HG03571 (cell line): ENCODE measurements around the gene CCER1.

Experiments
- ATAC-seq: cut with Tn5 transposase; IDR thresholded peaks from one replicate; pipeline ENCODE4 v1.9.1; 2021; ENCODE audit not compliant: unreplicated experiment

CCER1 gene

DNA sequence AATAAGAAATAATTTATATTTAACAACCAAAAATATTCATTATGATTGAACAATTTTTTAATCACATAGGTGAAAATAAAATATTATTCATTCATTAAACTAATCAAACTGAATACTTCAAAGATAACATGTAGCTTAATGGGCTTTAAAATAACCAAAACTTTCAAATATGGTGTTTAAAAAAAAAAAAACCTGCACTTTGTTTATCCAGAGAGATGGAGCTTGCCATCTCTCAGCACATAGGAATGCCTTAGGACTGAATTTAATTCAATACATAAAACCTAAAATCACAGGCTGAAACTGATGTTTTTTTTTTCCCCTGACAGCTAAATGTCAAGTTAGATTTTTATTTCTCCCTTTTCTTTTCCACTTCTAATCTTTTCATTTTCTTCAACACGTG is 14.4 kb upstream of the CCER1 start:
- no peak for ATAC-seq

DNA sequence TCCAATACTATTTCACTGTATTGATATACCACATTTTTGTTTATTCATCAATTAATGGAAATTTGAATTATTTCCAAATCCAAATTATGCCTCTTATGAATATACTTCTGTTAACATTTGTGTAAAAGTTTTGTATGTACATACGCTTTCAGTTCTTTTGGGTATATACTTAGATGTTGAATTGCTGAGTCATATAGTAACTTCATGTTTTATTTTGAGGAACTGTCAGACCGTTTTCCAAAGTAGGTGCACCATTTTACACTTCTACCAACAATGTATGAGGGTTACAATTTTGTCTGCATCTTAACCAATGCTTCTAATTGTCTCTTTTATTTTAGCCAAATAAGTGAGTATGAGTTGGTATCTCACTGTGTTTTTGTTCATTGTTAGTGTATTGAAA is 10.2 kb upstream of the CCER1 start:
- ATAC-seq: no peak

GRCh38 chr12:90964616-90965015 is 9.6 kb upstream of the CCER1 start:
- no peak for ATAC-seq

GRCh38 chr12:90963946-90964345 is 9.0 kb upstream of the CCER1 start:
- no peak for ATAC-seq

- ATAC-seq: no peak
These were observed 6.2 kb upstream of the CCER1 start for GRCh38 chr12:90961154-90961553.

DNA sequence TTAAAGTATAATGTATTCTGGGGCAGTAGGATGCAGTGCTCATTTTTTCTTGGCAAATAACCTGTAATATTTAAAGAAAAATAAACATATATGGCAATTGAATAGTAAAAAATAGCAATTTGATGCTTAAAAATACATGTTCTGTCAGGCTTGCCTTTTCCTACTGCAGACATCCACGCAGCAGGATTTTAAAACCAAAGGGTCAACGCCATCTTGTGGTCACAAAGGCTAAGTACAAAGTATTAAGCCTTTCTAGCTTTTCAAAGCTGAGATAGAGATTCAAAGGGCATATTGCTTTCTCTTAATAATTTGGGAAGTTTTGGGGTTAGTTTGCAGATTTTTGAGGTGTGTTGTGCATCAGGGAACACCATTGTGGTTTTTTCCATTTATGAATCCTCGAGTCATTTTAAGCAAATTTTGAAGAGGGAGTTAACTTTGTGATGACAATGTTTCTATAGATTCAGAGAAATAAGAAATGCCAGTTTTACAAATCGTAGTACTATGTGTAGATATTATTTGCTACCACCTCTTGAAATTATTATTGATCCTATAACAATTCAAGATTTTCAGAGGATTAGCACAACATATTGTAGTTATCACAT is 4.7 kb upstream of the CCER1 start:
- no peak for ATAC-seq

- ATAC-seq: no peak
These were observed 4.1 kb upstream of the CCER1 start for GRCh38 chr12:90959032-90959431.

DNA sequence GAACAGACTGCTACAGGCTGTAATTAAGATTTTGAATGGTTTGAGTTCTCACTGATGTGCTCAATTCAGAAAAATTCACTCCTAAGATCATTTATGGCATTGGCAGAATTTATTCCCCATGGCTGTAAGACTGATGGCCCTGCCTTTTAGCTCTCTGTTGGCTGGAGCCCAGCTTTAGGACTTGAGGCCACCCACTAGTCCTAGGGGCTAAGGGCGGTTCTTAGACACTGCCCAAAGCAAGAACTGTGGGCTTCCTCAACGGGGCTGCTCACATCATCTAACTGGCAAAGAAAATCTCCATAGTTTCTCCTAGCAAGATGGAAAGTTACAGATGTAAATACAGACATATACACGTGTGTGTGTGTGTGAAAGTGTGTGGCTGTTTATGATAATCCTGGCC is 3.4 kb upstream of the CCER1 start:
- no peak for ATAC-seq

GRCh38 chr12:90954428-90954827 is 548 bp downstream of the CCER1 start:
- ATAC-seq: no peak

DNA sequence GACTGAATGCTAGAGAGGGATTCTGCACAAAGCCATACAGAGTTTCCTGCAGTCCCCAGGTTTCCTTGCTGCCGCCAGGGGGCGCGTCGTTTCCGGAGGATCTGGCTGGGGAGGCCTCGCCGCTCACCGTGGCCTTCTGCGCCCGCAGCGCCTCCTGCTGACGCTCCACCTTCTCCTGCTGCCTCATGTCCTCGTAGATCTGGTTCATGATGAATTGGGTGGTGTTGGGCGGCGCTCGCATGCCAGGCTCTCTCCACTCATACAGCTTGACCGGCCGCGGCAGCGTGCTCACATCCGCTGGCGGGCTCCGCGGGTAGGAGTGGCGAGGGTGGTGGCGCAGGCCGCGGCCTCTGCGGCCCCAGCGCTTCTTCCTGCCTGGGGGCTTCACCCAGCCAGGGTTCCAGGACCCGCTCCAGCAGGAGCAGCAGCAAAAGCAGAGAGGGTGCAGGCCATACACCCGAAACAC is 987 bp downstream of the CCER1 start:
- no peak for ATAC-seq

DNA sequence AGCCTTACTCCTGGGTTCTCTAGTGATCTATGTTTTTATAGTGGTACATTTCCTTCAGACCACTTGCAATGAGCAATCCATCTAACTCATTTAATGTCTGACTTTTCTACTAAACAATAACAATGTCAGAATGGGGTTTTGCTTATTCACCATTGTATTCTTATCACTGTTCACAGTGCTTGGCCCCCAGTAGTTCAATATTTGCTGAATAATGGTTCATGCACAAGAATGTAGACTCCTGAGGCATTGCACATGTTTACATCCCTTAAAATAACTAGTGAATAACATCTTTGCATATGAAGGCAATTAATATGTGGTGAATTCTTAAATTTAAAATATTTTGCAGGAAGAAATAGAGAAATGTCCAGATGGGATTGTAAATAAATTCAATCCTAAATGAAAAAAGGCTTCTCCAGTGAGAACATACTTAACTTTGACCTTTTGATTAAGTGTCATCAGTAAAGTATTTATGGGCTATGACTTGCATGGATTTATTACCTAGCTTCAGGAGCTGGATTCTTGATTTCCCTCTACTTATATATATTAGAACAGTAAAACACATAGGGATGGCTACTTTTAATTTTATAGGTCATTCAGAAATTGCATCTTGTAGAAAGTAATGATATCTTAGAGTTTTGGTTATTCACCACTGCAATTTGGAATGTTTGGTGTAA is 3.4 kb downstream of the CCER1 start:
- no peak for ATAC-seq

DNA sequence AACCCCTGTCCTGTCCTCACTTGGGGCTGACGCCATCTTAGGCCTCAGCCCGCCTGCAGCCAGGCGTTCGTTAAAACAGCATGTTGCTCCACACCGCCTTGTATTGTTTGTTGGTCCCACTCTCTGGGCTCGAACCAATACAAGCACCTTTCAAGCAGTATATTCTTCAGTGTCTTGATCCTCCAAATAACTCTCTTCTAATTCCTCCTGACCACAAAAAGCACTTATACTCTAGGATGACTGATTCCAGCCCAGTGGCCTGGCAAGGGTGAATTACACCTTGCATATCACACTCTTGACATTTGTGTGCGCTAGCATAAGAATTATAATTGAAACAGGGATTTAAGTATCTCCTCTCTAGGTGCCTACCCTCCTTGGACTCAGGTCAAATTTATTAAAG is 7.1 kb downstream of the CCER1 start:
- ATAC-seq: no peak

GRCh38 chr12:90945070-90945649 is 9.8 kb downstream of the CCER1 start:
- peak; percentile 53 for ATAC-seq

- ATAC-seq: no peak
These were observed 11.7 kb downstream of the CCER1 start for GRCh38 chr12:90943255-90943654.

DNA sequence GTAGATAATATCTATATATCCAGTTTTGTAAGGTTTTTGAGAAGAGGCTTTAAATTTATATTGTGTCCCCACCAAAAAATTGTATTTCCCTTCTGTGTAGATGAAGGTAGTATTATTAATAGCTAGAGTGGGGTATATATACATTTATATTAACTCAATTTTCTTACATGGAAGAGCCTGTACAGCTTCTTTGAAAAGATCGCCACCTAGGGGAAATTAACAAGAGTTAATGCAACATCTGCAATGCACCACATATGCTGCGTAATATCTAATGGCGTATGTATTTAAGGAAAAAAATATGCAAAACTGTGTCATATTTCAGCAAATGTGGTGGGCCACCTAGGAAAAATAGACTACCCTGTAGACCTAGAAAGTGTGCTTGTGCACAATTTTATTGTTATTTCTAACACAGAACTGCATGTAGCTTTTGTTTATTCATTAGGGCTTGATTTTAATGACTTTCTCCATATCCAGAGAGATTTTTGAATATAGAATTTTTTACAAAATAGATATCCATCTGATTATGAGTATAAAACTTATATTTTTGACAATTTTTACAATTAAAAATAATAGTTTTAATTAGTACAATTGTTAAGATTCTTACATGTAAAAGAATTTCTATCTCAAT is 14.0 kb downstream of the CCER1 start:
- peak; percentile 65 for ATAC-seq

DNA sequence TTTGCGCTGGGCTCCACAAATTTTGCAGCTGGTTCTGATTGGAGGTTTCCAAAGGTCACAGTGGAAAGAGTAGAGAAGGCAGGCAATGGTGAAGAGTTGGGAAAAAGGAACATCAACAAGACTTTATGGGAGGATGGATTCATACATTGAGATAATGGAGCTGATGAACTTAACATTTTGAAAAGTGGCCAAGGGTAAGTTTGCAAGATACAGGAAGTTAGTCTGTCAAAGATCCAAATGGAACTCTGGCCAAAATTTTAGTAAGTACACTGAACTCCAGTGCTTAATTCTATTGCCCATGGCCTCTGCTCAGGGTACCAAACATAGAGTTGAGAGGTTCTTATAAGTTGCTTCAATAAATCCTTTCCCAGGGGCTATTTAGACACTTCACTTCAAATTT is 15.6 kb downstream of the CCER1 start:
- ATAC-seq: no peak

DNA sequence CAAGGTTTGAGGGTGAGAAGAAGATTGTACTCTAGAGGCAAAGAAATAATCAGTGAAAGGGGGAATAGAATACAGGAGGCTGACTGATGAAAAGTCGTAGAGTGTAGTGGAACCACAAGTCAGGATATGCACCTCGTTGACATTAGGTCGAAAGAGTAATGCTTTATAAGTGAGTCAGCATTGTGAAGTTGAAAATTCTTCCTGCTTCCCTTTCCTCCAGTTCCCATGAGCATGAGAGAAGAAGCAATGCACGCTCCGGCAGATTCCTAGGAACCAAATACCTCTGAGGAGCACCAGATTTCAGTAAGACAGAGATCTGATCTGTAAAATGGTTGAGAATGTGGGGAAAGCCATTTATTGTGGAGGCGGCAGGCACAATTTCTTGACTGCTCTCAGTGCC is 16.5 kb downstream of the CCER1 start:
- ATAC-seq: no peak

DNA sequence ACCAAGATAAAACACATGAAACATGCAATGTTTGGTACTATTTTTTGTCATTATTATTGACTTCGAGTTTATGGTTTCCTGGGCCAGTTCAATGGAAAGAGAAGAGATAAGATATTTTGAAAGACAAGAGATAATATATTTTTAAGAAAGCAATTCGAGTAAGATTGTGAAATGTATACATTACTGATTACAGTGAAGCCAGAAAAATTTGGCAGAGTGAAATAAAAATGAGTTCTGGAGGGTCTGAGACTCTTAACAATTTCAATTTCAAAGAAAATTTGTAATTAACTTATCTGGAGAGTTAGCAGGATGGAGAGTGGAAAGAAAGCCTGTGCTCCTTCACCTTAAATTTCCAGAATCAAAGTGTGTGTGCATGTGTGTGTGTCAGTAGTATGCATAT is 17.3 kb downstream of the CCER1 start:
- no peak for ATAC-seq

DNA sequence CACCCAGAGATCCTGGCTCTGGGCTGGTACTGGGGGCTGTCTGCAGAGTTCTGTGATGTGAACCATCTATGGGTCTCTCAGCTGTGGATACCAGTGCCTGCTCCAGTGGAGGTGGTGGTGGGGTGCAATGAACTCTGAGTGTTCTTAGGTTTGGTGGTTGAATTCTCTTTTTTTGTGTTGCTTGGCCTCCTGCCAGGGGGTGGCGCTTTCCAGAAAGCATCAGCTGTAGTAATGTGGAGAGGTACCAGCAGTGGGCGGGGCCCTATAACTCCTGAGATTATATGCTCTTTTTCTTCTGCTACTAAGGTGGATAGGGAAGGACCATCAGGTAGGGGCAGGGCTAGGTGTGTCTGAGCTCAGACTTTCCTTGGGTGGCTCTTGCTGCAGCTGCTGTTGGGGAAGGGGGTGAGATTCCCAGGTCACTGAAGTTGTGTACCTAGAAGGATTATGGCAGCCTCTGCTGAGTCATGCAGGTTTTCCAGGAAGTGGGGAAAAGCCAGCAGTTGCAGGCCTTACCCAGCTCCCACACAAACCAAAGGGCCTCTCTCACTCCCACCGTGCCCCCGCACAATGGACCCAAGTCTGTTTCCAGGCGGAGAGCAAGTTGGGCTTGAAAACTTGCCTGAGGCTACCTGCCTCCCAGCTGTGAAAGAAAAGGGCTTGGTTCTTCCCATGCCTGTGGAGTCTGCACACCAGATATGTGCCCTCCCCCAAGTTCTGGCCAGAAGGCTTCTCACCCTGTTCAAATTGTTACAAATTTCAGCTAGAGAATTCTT is 18.6 kb downstream of the CCER1 start:
- no peak for ATAC-seq

- ATAC-seq: no peak
These were observed 29.4 kb downstream of the CCER1 start for GRCh38 chr12:90925562-90925961.

- ATAC-seq: no peak
These were observed 30.6 kb downstream of the CCER1 start for GRCh38 chr12:90924406-90924805.
